HG03442 (cell line): ENCODE results near the gene FGF2.
"Not testable (repeated sequence)": the region's sequence is repeated elsewhere in the genome, so short reads cannot be mapped to it uniquely, and the experiment has no call there.

Experiments used
- ATAC-seq: cut with Tn5 transposase; IDR thresholded peaks from one replicate; pipeline ENCODE4 v1.9.1; 2021; ENCODE audit warnings: mild to moderate bottlenecking, moderate library complexity; ENCODE audit not compliant: unreplicated experiment

FGF2 gene

DNA sequence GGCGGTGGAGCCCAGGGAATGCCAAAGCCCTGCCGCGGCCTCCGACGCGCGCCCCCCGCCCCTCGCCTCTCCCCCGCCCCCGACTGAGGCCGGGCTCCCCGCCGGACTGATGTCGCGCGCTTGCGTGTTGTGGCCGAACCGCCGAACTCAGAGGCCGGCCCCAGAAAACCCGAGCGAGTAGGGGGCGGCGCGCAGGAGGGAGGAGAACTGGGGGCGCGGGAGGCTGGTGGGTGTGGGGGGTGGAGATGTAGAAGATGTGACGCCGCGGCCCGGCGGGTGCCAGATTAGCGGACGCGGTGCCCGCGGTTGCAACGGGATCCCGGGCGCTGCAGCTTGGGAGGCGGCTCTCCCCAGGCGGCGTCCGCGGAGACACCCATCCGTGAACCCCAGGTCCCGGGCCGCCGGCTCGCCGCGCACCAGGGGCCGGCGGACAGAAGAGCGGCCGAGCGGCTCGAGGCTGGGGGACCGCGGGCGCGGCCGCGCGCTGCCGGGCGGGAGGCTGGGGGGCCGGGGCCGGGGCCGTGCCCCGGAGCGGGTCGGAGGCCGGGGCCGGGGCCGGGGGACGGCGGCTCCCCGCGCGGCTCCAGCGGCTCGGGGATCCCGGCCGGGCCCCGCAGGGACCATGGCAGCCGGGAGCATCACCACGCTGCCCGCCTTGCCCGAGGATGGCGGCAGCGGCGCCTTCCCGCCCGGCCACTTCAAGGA, at the start of gene FGF2:
Gene FGF2 (plus strand): TSS at position 279 of the 705 bp plus-strand sequence. CDS start 344 bp downstream, at position 623.
- ATAC-seq = peak; percentile 14

DNA sequence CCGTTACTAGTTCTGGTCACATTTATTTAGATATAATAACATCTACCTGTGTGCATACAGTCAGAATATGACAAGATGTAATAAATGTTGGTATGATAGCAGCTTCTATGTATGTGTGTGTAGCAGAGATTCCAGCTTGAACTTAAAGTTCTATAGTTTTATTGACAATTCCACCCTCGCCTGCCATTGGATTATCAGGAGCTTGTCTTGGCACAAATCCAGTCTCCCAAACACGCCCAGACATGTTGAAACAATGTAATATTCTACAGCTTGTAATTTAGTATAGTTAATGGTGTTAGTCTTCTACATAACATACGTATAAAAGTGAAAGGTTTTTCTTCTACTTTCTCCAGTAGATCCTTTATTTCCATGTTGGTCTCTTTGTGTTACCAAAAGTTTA, 49.7 kb upstream of the FGF2 start:
- ATAC-seq = no peak

DNA sequence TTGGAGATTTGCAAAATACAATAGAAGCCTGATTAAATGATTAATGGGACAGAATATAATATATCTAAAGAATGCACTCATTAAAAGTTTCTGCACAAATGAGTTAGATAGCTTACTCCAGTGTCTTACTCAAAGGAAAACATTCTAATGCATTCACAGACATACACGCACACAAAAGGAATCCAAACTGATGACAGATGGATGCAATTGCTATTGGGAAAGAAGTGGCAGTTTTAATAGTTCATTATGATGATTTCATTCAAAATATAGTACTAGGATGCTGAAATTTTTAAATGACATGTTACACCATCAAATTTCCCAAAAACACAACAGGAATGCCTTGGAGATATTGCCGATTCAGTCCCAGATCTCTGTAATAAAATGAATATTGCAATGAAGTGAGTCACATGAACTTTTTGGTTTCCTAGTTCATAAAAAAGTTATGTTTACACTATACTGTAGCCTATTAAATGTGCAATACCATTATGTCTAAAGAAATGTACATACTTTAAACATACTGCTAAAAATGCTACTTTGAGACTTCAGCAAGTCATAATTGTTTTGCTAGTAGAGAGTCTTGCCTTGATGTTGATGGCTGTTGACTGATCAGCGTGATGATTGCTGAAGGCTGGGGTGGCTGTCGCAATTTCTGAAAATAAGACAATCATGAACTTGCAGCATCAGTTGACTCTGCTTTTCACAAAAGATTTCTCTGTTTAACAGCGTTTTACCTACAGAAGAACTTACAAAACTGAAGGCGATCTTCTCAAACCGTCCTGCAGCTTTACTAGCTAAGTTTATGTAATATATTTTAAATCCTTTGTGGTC, 48.6 kb upstream of the FGF2 start:
- ATAC-seq = no peak

DNA sequence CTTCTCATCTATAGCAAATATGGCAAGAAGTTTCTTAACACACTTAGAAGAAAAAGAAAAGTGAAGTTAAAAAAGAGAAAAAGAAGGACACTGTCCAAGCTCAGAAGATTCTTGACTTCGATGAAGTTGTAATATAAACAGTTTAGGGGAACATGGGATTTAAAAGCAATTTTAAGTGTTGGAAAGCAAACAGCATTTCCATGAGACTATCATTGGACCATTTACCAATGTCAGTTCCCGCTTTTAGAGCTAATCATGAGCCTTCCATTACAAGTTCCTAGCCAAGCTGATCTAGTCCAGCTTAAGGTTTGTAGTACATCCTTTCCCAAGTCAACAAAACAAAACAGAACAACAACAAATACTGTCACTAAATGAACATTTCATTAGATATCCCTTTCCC, 45.1 kb upstream of the FGF2 start:
- no peak for ATAC-seq

DNA sequence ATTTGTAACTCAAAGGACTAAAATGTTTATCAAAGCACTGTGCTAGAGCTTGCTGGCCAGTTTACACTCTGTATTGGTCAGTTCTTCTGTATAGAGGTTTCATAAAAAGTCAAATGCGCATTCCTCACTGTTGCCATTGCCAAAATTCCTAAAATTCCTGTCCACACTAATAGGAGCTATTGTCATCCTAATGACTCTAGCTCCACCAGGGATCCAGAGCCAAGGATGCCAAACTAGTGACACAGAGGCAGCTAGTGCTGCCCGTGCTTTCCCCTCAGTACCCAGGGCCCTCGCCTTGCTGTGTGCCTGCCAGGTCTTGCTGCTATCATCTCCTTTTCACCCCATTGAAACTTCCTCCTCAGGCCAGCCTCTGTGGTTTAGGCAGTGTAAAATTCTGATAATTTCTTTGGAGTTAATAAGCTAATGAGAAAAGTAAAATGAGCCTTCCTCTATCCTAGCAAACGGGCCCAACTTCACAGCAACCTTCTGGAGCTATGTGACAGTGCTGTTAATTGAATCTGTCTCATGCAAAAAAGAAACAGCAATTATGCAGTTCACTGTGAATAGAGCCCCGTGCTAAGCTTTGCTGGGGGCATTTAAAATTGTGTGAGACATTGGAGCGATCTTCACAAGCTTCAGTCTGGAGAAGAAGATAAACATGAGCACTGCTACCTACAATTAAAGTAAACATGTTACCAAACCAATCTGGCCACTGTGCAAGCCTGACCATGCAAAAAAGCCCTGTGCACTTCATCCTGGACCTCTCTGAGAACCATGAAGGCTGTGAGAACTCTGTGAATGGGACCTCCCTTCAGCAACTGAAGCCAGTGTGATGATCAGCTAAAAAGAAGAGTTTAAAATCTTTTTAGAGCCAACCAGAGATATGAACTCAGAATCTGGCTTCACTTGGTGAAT, 43.1 kb upstream of the FGF2 start:
- ATAC-seq = no peak

DNA sequence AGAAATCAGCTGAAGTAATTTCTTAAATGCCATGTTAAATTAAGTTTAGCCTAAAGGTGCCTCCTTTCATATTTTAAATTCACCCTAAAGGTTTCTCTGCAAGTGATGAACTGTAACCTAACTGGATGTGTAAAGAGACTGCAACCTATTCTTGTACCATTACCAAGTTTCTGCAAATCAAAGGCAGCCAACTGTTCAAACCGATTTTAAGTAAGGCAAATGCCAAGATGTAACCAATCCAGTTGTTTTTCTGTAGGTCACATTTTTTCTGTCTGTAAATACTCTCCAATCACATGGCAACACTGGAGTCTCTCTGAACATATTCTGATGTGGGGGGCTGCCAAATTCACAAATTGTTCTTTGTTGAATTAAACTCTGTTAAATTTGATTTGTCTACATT, 42.4 kb upstream of the FGF2 start:
- no peak for ATAC-seq

DNA sequence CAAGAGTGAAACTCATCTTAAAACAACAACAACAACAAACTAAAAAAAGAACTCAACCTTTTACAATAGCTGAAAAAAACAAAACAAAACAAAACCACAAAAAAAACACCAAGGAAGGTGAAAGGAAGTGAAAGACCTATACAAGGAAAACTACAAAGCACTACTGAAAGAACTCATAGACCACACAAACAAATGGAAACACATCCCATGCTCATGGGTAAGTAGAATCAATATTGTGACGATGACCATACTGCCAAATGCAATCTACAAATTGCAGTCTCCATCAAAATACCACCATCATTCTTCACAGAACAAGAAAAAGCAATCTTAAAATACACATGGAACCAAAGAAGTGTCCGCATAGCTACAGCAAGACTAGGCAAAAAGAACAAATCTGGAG, 41.5 kb upstream of the FGF2 start:
- no peak for ATAC-seq

DNA sequence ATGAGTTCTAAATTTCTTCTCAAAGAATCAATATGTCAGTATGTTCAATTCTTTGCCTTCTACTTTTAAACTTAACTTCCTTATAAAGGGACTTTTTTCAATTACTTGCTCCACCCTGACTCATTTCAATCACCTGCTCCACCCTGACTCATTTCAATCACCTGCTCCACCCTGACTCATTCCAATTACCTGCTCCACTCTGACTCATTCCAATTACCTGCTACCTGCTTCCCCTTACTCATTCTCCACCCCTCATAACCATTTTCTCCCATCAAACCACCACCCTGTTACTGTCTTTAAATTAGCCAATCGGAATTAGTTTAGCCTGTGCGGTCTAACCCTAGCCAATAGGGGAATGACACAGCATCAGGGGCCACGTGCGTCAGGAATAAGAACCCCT, 40.3 kb upstream of the FGF2 start:
- ATAC-seq = not testable (repeated sequence)

DNA sequence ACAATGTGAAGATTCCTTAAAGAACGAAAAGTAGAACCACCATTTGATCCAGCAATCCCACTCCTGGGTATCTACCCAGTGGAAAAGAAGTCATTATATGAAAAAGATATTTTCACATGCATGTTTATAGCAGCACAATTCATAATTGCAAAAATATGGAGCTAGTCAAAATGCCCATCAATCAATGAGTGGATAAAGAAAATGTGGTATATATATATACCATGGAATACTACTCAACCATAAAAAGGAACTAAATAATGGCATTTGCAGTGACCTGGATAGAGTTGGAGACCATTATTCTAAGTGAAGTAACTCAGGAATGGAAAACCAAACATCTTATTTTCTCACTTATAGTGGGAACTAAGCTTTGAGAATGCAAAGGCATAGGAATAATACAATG, 39.7 kb upstream of the FGF2 start:
- ATAC-seq = not testable (repeated sequence)

DNA sequence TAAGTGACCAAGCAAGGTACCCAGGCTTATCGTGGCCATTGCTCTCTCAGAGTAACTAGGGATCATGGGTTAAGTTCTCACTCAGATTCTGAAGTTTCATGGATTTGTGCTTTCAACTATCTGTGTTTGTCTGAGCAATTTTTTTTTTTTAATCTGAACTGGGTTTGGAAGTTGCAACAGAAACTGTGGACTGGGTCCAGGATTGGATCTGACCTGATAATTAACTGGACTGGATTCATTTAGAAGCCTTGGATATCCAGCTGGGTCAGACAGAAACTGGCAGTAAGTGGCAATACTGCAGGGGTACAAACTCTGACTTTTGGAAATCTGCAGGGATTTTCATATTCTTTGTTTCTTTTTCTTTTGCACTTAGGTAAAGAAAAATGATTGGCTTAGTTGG, 38.7 kb upstream of the FGF2 start:
- no peak for ATAC-seq

DNA sequence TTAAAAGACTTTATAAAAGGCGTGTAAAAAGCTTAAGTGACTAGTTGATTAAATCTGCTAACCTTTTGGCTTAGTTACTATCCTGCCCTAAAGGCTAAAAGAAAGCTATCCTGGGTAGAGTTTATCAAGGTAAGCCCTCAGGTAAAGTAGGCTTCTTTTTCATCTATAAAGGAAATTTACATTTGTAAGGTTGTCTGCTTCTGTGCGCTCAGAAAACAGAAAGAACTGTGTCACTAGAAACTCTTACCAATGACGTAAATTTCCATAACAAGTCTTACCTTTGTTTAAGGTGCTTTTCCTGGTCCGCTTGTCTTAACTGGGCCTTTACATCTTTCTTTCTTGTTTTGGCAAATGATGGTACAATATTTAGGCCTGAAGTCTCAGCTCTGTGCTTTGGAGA, 37.7 kb upstream of the FGF2 start:
- no peak for ATAC-seq

DNA sequence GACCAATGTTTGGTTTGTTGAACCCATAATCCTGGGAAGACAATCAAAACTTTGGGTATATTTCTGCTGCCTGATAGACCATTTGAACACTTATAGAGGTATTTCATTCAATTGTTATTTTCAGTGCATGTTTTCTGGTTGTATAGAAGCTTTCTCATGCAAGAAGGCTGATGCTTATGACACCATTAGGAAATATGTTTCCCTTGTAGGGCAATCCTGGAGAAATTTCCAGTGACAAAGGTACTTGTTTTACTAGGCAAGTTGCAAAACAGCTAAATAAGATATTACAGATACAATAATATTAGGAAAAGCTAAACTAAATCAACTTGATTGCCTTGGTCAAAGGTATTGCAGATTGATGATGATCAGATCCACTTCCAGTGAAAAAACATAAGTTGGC, 32.8 kb upstream of the FGF2 start:
- no peak for ATAC-seq

DNA sequence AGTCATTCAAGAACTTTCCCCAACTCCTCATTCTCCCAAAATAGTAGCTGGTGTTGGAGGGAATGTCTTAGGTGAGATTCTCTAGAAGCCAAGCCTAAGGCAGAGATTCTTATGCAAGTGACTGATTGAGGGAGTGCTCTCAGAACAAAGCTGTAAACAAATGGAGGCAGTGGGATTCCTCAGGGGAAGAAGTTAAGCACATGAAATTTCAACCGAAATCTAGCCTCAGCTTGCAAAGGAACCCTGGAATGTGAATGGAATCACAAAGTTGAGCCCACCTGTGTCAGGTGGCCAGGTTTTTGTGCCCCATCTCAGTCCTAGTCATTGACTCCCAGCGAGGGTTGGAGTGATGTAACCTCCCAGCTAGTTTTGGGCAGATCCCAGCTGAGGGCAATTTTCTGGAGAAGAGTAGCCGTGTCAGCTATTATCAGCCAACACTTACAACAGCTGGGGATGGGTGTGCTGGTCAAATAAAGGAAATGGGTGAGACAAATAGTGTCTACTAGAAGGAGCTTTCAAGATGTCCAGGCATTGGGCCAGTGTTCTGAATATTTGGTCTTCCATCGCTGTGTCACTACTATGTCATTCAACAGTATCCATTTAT, 29.7 kb upstream of the FGF2 start:
- no peak for ATAC-seq

DNA sequence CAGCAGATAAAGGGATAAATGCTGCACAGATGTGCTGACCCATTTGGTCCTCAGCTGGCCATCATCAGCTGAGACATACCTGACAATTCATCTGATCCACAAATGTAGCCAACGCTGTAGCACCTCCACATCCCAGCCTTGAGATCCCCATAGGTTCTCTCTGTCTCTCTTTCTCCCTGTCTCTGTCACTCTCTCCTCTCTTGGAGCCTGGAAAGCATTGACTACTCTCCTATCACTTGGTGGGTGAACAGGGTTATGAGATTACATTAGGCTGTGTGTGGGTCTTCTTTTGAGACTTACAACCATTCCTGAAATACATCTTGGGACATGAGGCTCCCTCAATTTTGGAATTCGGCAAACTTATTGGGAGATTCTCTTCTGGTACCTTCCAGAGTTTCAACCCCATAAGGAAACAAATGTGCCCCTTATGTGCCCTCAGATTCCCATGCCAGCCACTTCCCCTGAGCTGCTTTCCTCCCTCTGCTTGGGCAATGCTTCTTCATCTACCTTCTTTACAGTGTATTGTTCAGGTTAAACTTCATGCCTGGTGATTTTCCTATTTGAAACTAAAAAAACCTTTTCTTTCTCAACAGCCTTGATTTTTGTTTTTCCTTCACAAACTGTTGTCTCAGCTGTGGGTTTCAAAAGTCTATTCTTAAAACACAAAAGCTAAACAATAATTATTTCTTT, 29.1 kb upstream of the FGF2 start:
- peak; percentile 7 for ATAC-seq

DNA sequence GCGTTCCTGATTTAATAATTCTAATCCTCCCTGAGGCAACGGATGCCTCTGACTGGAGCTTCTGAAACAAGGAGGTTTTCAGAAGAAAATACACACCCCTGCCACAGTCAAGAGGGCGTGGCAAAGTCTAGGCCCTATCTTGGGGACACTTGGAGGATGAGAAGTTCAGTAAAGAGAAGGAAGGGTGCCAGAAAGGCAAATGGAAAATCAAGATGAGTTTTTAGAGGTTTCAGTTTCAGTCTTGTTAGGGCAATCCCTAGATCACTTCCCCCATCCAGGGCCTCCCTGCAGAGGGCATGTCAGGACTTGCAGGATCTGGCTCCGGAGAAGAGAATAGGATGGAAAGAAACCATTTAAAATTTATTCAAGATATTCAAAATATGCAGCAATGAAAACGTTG, 28.5 kb upstream of the FGF2 start:
- ATAC-seq = peak; percentile 88

DNA sequence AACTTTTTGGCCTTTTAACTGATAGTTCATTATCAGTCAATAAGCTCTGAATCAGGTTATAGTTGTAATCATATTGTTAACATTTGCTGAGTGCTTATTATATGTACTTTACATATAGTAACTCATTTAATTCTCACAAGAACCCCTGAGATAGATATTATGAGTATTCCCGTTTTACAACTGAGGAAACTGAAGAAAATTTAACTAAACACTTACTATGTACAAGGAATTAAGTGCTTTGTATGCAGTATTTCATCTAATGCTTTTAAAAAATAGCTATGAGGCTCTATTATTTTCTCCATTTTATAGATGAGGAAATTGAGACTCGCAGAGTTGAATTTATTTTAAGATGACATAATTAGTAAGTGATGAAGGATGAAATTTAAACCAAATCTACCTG, 27.7 kb upstream of the FGF2 start:
- ATAC-seq = no peak

DNA sequence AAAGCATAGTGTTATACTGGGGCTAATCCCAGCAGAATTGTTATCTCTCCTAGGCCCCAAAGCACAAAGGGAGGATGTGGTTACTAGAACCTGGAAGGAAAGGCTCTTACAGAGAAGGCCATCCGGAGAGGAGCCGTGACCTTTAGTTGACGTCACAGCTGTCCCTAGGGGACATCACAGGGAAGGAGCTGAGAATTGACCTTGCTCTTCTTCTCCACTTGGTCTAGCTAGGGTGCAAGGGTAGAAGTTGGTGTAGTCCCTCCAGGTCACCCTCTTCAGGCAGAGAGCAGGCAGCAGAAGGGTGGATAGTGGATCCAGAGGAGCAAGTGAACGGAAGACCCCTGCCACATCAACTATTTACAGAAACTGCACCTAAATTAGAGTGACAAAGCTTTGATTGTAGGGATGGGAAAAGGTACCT, 22.8 kb upstream of the FGF2 start:
- no peak for ATAC-seq

DNA sequence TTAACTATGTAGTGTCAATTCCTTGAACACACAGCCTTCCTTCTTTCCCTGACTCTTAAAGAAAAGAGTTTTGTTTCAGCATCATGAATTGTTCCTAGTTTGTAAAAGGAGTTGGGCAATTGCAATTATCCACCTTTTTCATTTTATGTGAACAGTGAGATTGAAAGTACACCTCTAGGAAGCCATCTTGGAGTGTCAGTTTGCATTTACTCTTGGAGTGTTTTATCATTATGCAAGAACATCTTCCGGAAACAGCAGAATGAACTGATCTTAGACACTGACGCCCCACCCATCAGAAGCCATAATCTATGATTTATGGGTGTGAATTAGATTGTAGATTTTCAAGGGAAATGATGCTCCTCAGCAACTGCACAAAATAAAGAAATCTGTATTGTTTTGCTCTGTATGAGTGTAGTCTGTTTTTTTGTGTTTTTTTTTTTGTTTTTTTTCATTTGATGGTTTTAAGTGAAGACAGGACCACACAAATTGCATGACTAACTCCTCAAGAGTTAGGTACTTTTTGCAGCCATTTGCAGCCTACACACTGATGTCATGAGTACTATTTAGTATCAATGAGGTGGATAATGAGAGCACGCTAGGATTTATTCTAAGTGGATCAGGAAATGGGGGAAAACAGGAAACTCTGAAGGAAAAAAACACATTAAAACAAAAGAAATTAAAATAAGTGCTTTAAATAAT, 19.5 kb upstream of the FGF2 start:
- ATAC-seq = no peak

DNA sequence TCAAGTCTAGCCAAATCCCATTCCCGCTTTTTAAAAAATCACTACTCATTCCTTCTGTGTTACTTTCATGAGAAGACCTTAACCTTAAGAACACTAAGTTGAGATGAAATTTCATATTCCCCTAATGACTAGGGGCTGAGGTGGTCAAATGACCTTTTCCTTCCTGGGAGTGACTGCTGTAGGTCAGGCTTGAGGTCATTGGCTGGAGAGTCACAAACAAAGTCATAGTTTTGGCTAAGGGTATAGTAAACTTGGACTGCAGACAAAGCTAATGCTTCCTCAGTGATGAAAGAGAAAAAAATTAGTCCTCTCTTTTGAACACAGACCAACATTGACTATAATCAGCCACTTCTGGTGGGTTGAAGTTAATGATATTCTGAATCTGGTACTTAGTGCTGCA, 16.0 kb upstream of the FGF2 start:
- no peak for ATAC-seq

DNA sequence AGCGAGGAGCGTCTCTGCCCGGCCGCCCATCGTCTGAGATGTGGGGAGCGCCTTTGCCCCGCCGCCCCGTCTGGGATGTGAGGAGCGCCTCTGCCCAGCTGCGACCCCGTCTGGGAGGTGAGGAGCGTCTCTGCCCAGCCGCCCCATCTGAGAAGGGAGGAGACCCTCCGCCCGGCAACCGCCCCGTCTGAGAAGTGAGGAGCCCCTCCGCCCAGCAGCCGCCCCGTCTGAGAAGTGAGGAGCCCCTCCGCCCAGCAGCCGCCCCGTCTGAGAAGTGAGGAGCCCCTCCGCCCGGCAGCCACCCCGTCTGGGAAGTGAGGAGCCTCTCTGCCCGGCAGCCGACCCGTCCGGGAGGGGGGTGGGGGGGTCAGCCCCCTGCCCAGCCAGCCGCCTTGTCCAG, 14.8 kb upstream of the FGF2 start:
- not testable (repeated sequence) for ATAC-seq
